Astrocyte of the cerebellum (primary cell): ENCODE measurements around the gene MED7.
A peak's percentile ranks its signal among the peaks of the same experiment; 100 is the strongest.
"Not testable (repeated sequence)": the region's sequence is repeated elsewhere in the genome, so short reads cannot be mapped to it uniquely, and the experiment has no call there.

Experiments used
- DNase-seq: peaks from one replicate; pipeline ENCODE4 v3.0.0-alpha.2; 2011; ENCODE audit warnings: low read depth
- H3K4me3 ChIP-seq: 2 replicates; pipeline ENCODE4 v1.5.1; 2011; ENCODE audit warnings: mild to moderate bottlenecking, low read depth, low read length, moderate library complexity
- CTCF ChIP-seq: IDR thresholded peaks from 2 replicates; pipeline ENCODE4 v1.5.1; 2012; ENCODE audit warnings: low read length, low read depth, moderate library complexity, mild to moderate bottlenecking; ENCODE audit errors: missing control alignments
- in situ Hi-C: cut with HindIII; loops from 2 replicates; pipeline ENCODE4 v1.10.0; 2017; ENCODE audit warnings: low sequenced_read_pairs

The MED7 gene

GRCh38 chr5:157142317-157143126 is at the start of gene MED7:
Gene MED7, minus strand, starts transcription at chr5:157142865. Its CDS starts 3,434 bp downstream, at chr5:157139431.
- in situ Hi-C loops = no loop called here

GRCh38 chr5:157189223-157189622 is 46.6 kb upstream of the MED7 start:
- in situ Hi-C loops = no loop called here
- DNase-seq = no peak
- no peak overlapping the region for H3K4me3 ChIP-seq
- no peak for TF ChIP-seq CTCF

More at GRCh38 chr5:157142317-157143126, at the start of gene MED7:
- H3K4me3 ChIP-seq = peak within 1 kb of the TSS; percentile 85
- peak; percentile 99 for DNase-seq
- no peak for TF ChIP-seq CTCF

- in situ Hi-C loops = no loop called here
- no peak overlapping the region for H3K4me3 ChIP-seq
Measured at GRCh38 chr5:157188270-157188669, 45.6 kb upstream of the MED7 start.

GRCh38 chr5:157187046-157187754 is 44.5 kb upstream of the MED7 start:
- no peak overlapping the region for H3K4me3 ChIP-seq
- in situ Hi-C loops = no loop called here
- DNase-seq = no peak
- TF ChIP-seq CTCF = no peak

More at GRCh38 chr5:157188270-157188669, 45.6 kb upstream of the MED7 start:
- TF ChIP-seq CTCF = no peak
- no peak for DNase-seq

GRCh38 chr5:157186309-157187045 is 43.8 kb upstream of the MED7 start:
- no peak for TF ChIP-seq CTCF
- no peak for DNase-seq
- no peak overlapping the region for H3K4me3 ChIP-seq
- in situ Hi-C loops = no loop called here

- DNase-seq, in situ Hi-C loops, H3K4me3 ChIP-seq: not testable (repeated sequence)
Measured at GRCh38 chr5:157185122-157185521, 42.5 kb upstream of the MED7 start.
